ENCODE results near the gene TEX19.

DNA sequence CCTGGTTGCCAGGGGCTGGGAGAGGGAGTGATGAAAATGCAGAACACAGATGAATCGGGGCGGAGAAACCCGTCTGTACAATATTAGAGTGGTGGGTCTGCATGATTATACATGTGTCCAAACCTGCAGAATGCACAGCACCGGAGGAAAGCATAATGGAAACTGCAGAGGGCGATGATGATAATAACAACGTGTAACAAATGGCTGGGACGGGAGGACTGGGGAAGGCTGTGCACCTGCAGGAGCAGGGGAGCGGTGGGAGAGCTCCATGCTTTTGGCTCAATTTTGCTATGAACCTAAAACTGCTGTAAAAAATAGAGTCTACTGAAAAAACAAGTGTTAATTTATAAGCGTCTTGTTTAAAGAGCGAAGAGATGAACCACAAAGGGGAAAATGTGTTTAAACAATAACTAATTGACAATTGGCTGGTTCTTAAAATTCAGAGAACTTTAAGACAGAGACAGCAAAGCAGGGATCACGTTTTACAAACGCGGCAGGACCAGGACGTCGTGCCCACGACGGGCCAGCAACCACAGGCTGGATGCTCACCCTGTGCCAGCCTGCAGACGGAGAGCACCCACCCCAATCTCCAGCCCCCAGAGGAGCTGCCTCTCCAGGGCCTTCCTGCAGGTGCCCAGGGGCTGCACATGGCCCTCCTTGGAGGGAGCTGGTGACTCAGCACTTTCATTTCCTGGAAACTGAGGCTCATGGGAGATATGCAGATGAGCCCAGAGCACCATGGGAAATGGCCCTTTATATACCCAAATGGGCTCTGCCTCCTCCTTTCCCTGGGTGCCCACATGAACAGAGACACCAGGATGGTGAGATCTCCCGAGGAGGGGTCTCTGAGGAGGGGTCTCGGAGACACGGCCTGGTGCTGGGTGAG is at the start of gene TEX19:
- TF ChIP-seq POLR2A (IDR thresholded peaks at IDR 0.05) = no peak
- TF ChIP-seq, protein P1, sequence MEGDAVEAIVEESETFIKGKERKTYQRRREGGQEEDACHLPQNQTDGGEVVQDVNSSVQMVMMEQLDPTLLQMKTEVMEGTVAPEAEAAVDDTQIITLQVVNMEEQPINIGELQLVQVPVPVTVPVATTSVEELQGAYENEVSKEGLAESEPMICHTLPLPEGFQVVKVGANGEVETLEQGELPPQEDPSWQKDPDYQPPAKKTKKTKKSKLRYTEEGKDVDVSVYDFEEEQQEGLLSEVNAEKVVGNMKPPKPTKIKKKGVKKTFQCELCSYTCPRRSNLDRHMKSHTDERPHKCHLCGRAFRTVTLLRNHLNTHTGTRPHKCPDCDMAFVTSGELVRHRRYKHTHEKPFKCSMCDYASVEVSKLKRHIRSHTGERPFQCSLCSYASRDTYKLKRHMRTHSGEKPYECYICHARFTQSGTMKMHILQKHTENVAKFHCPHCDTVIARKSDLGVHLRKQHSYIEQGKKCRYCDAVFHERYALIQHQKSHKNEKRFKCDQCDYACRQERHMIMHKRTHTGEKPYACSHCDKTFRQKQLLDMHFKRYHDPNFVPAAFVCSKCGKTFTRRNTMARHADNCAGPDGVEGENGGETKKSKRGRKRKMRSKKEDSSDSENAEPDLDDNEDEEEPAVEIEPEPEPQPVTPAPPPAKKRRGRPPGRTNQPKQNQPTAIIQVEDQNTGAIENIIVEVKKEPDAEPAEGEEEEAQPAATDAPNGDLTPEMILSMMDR (IDR thresholded peaks at IDR 0.05) = no peak
